Transverse colon (tissue), 4 donors: Measurements from ENCODE around the gene AKT3. TPM values are rescaled to one million over a fixed set of nuclear protein-coding genes. Genes with fewer than 3 reads are reported as not detected.

Experiments
- DNase-seq: peaks from one replicate; pipeline ENCODE4 v3.0.0-alpha.2; 2019
- H3K27ac ChIP-seq, 4 donors: fragments of 200-600 bp; sonication (generic); 2 replicates each; pipeline ENCODE4 v1.5.1; 2016 to 2018; ENCODE audit warnings: inconsistent platforms in 4 of 4
- H3K27me3 ChIP-seq: fragments of 200-600 bp; sonication (generic); 2 replicates; pipeline ENCODE4 v1.5.1; 2017; ENCODE audit warnings: inconsistent platforms
- H3K36me3 ChIP-seq, 4 donors: fragments of 200-600 bp; sonication (generic); 2 replicates each; pipeline ENCODE4 v1.5.1; 2017 to 2019; ENCODE audit warnings: inconsistent platforms in 4 of 4
- H3K4me1 ChIP-seq, 4 donors: fragments of 200-600 bp; sonication (generic); 2 replicates each; pipeline ENCODE4 v1.5.1; 2017 to 2020; ENCODE audit warnings: inconsistent platforms in 4 of 4
- H3K4me3 ChIP-seq, 4 donors: fragments of 200-600 bp; sonication (generic); 1 replicate in 1 of 4; 2 replicates in 3 of 4; pipeline versions ENCODE4 v1.5.1 to v1.6.1; 2017 to 2019; ENCODE audit warnings: inconsistent platforms in 4 of 4
- H3K9me3 ChIP-seq, 2 donors: fragments of 200-600 bp; sonication (generic); 2 replicates each; pipeline ENCODE4 v1.5.1; 2017 to 2019; ENCODE audit warnings: inconsistent platforms in 2 of 2
- EP300 ChIP-seq: sonication (generic); formaldehyde crosslinking; IDR thresholded peaks from one replicate; pipeline ENCODE4 v1.6.1; 2017; ENCODE audit warnings: antibody characterized with exemption, low read depth
- POLR2A ChIP-seq: fragments of 450-650 bp; IDR thresholded peaks from one replicate; pipeline ENCODE4 v1.6.1; 2016; ENCODE audit warnings: antibody characterized with exemption, mild to moderate bottlenecking, moderate library complexity
- POLR2AphosphoS5 ChIP-seq, 3 donors: sonication (generic); formaldehyde crosslinking; IDR thresholded peaks; one replicate each; pipeline ENCODE4 v1.6.1; 2016; ENCODE audit warnings: antibody characterized with exemption in 3 of 3
- WGBS, 2 donors: methylation state at CpG; one replicate each; pipeline ENCODE4 v1.1.5; 2018; ENCODE audit warnings: low coverage in 1 of 2; 5-methylcytosine and 5-hydroxymethylcytosine counted together
- in situ Hi-C, 4 donors: fragments of 200-750 bp; cut with MboI; loops; one replicate each; pipeline versions ENCODE4 v1.15.0 to v1.15.1; 2017; ENCODE audit warnings: low sequenced_read_pairs in 3 of 4, low pct_ligation_motif_present in 1 of 4, low pct_unique_long_range_greater_than_20kb in 1 of 4
- intact Hi-C: fragments of 100-400 bp; cut with DNase I; formaldehyde crosslinking; loops from one replicate; pipeline ENCODE4 v1.15.1; 2023; ENCODE audit warnings: low total_unique reads
- total RNA-seq, 4 donors: library from RNA; depleted of rRNA; stranded (reverse); fragments of >200 nt; gene quantifications; one replicate each; pipeline ENCODE4 v1.1.0, GENCODE V29; 2016
- TF ChIP-seq, protein P1 (sequence below), 5 experiments: fragments of 200-600 bp in 3 of 5; fragments of 450-650 bp in 2 of 5; sonication (generic) in 3 of 5; IDR thresholded peaks; 1 replicate in 2 of 5; 2 replicates in 3 of 5; pipeline ENCODE4 v1.5.1; 2016 to 2017; ENCODE audit warnings: antibody characterized with exemption in 5 of 5, inconsistent platforms in 3 of 5, mild to moderate bottlenecking in 2 of 5, moderate library complexity in 1 of 5

Gene AKT3
- total RNA-seq, 4 donors from 2014 or later = 9.8 to 27.2 (median 19.4) TPM

DNA sequence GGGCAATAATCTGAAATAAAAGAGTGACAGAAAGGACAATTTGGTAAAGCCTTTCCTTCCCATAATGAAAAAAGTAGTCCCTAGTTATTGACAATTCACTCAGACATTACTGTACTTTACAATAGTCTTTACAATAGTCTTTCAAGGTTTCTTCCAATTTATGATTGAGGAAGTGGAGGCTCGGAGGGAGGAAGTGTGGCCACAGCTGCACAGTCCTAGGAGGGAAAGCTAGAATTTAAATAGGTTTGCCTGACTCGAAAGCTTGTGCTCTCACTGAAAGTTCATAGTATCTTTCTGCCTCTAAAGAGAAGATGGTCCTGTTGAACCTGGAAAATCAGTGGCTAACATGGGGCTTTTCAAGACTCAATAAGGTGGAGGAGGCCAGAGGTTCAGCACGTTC lies 391.0 kb downstream of the AKT3 start:
- DNase-seq = no peak
- H3K27ac ChIP-seq = no peak overlapping the region
- in situ Hi-C loops = no loop called here
- no peaks in the 10 kb centered on the region for H3K4me1 ChIP-seq
- 54 to 66% methylated on average over 3 of the region's 3 CpGs for WGBS, 2 donors
- no peak overlapping the region for H3K4me3 ChIP-seq
- no peaks in the 10 kb centered on the region for H3K9me3 ChIP-seq
- TF ChIP-seq POLR2AphosphoS5 (IDR thresholded peaks at IDR 0.05) = no peak
- TF ChIP-seq EP300 = no peak
- TF ChIP-seq, protein P1, sequence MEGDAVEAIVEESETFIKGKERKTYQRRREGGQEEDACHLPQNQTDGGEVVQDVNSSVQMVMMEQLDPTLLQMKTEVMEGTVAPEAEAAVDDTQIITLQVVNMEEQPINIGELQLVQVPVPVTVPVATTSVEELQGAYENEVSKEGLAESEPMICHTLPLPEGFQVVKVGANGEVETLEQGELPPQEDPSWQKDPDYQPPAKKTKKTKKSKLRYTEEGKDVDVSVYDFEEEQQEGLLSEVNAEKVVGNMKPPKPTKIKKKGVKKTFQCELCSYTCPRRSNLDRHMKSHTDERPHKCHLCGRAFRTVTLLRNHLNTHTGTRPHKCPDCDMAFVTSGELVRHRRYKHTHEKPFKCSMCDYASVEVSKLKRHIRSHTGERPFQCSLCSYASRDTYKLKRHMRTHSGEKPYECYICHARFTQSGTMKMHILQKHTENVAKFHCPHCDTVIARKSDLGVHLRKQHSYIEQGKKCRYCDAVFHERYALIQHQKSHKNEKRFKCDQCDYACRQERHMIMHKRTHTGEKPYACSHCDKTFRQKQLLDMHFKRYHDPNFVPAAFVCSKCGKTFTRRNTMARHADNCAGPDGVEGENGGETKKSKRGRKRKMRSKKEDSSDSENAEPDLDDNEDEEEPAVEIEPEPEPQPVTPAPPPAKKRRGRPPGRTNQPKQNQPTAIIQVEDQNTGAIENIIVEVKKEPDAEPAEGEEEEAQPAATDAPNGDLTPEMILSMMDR (IDR thresholded peaks at IDR 0.05) = no peak
- no peak for TF ChIP-seq POLR2A
- intact Hi-C loops = no loop called here
- no peaks in the 10 kb centered on the region for H3K27me3 ChIP-seq
- no peaks in the 10 kb centered on the region for H3K36me3 ChIP-seq

DNA sequence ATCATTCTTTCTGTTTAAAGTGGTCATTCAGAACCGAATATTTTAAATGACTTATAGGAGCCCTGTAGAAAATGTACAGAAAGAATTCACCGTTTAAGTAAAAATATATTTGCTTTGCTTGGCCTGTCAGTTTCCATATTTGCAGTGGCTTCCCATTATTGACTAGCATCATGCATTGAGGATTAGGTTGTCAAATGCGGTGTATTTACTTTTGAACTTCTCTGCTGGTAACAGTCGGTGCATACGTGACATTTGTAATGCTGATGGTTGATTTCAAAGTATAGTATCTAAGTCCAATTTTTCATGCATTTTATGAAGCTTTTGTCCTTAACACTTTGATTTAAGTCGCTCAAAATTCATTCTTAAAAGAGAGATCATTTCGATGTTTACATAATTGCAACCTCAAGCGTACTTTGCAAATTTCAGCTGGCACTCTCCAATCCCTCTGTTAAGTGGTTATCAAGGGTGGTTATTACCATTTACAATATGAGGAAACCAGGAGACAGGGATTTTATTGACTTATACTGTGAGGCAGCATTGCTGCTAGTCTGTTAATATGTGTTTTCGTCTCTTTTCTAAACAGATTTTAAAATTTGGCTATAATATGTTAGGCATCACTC lies 392.6 kb downstream of the AKT3 start:
- H3K27ac ChIP-seq = no peak overlapping the region
- H3K27me3 ChIP-seq = no peaks in the 10 kb centered on the region
- in situ Hi-C loops = no loop called here
- 95 to 96% methylated on average over 9 of the region's 9 CpGs for WGBS, 2 donors
- no peaks in the 10 kb centered on the region for H3K36me3 ChIP-seq
- intact Hi-C loops = no loop called here
- no peaks in the 10 kb centered on the region for H3K4me1 ChIP-seq
- DNase-seq = no peak
- no peak overlapping the region for H3K4me3 ChIP-seq
- TF ChIP-seq, protein P1 (IDR thresholded peaks at IDR 0.05) = no peak
- no peak for TF ChIP-seq POLR2AphosphoS5 (IDR thresholded peaks at IDR 0.05)
- TF ChIP-seq EP300 = no peak
- TF ChIP-seq POLR2A = no peak
- no peaks in the 10 kb centered on the region for H3K9me3 ChIP-seq

DNA sequence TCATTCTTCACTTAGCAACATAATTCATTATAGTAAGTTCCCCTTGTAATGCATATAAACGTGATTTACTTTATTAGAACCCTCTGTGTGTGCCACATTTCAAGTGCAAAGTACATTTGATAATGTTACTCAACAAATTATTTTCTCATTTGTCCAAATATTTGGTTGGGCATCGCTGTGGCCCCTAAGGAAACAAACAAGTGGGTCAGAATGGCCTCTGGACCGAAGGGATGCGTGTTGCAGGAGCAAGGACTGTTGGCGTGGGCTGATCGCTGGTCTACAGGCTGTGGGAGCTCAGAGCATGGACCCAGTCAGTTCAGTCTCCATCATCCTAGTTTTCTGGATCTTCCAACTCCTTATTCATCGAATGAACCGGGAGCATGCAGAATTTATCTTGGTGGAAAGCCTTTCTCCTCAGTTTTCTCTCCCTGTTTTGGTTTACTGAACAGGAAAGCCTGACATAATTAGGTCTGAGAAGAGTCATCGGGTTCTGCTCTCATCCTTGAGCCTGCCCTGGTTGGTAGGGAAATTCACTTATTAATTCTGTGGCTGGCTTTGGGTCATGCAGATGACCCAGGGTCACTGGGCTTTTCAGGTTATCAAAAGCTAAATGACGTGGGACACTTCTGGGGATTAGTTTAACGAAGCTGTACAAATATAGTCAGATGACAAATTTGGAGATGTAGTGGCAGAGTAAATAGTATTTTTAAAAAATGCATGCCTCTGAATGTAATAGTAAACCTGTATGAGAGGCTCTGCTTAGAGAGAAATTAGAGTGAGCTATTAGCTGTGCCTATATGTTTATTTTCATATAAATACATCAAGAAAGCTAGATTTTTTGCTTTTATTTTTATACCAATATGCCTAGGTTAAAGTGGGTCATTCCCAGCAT lies 394.0 kb downstream of the AKT3 start:
- no peak overlapping the region for H3K27ac ChIP-seq
- in situ Hi-C loops = no loop called here
- DNase-seq = no peak
- H3K36me3 ChIP-seq = no peaks in the 10 kb centered on the region
- no peaks in the 10 kb centered on the region for H3K9me3 ChIP-seq
- no peaks in the 10 kb centered on the region for H3K27me3 ChIP-seq
- TF ChIP-seq POLR2A (no peak), EP300 (no peak), POLR2AphosphoS5 (IDR thresholded peaks at IDR 0.05) (no peak)
- TF ChIP-seq, protein P1 (IDR thresholded peaks at IDR 0.05) = no peak
- H3K4me3 ChIP-seq = no peak overlapping the region
- WGBS, 2 donors = 92 to 96% methylated on average over 5 to 11 of the region's 11 CpGs
- intact Hi-C loops = no loop called here
- H3K4me1 ChIP-seq = no peaks in the 10 kb centered on the region

DNA sequence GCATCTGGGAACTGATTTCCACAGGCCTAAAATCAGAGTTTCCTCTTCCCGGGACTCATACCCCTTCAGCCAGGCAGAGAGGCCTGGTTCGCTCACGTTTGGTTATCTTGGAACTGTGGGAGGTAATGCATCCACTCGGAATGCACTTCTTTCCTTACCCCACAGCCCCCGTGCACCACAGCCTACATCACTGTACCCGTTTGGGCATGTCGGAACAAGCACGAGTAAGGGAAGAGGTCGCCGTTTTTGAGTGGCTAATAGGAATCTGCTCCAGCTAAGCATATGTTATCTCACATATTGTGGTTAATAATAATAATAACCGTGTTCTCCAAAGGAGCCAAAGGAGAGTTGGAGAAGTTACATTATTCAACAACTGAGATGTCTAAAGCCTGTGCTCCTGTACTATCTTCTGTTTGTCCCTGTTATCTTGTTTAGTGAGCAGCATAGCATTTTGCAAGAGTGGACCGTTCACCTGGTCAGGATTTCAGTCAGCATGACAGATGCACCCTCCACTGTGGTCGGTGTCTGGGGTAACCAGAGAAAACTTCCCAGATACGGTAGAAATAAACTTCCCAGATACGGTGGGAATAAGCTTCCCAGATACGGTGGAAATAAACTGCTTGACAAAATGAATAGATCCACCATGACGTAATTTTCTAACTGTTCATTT lies 395.6 kb downstream of the AKT3 start:
- in situ Hi-C loops = no loop called here
- Histone ChIP-seq H3K27me3 (no peaks in the 10 kb centered on the region), H3K36me3 (no peaks in the 10 kb centered on the region), H3K4me3 (no peak overlapping the region), H3K27ac (no peak overlapping the region), H3K4me1 (no peaks in the 10 kb centered on the region), H3K9me3 (no peaks in the 10 kb centered on the region)
- no peak for DNase-seq
- TF ChIP-seq POLR2A = no peak
- no peak for TF ChIP-seq EP300
- no peak for TF ChIP-seq POLR2AphosphoS5 (IDR thresholded peaks at IDR 0.05)
- TF ChIP-seq, protein P1 (IDR thresholded peaks at IDR 0.05) = no peak
- intact Hi-C loops = no loop called here
- WGBS, 2 donors = 91 to 93% methylated on average over 10 to 17 of the region's 17 CpGs
